Esophagus muscularis mucosa (tissue), 4 donors: Measurements from ENCODE around the gene UHRF1.
"Not testable (repeated sequence)": the region's sequence is repeated elsewhere in the genome, so short reads cannot be mapped to it uniquely, and the experiment has no call there.

Experiments
- EP300 ChIP-seq: sonication (generic); formaldehyde crosslinking; IDR thresholded peaks from one replicate; pipeline ENCODE4 v1.6.1; 2017; ENCODE audit warnings: antibody characterized with exemption
- POLR2A ChIP-seq: fragments of 450-650 bp; IDR thresholded peaks from one replicate; pipeline ENCODE4 v1.6.1; 2017; ENCODE audit warnings: antibody characterized with exemption, moderate library complexity, mild to moderate bottlenecking, low read depth
- POLR2AphosphoS5 ChIP-seq, 2 donors: sonication (generic); formaldehyde crosslinking; IDR thresholded peaks; one replicate each; pipeline ENCODE4 v1.6.1; 2017; ENCODE audit warnings: antibody characterized with exemption in 2 of 2
- TF ChIP-seq, protein P1 (sequence below), 3 experiments: fragments of 200-600 bp in 2 of 3; fragments of 450-650 bp in 1 of 3; sonication (generic) in 2 of 3; IDR thresholded peaks; one replicate each; pipeline ENCODE4 v1.5.1; 2017 to 2019; ENCODE audit warnings: antibody characterized with exemption in 3 of 3, mild to moderate bottlenecking in 2 of 3, moderate library complexity in 1 of 3

DNA sequence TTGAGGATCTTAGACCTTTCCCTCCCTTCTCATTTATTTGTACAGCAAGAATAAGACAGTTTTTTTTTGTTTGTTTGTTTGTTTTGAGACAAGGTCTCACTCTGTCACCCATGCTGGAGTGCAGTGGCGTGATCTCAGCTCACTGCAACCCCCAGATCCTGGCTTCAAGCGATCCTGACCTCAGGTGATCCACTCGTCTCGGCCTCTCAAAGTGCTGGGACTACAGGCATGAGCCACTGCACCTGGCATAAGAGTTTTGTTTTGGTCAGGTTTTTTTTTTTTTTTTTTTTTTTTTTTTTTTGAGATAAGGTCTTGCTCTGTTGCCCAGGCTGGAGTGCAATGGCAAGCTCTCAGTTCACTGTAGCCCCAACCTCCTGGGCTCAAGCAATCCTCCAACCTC is 29.2 kb downstream of the UHRF1 start:
- TF ChIP-seq POLR2A; POLR2AphosphoS5 (IDR thresholded peaks at IDR 0.05); EP300: not testable (repeated sequence)
- TF ChIP-seq, protein P1, sequence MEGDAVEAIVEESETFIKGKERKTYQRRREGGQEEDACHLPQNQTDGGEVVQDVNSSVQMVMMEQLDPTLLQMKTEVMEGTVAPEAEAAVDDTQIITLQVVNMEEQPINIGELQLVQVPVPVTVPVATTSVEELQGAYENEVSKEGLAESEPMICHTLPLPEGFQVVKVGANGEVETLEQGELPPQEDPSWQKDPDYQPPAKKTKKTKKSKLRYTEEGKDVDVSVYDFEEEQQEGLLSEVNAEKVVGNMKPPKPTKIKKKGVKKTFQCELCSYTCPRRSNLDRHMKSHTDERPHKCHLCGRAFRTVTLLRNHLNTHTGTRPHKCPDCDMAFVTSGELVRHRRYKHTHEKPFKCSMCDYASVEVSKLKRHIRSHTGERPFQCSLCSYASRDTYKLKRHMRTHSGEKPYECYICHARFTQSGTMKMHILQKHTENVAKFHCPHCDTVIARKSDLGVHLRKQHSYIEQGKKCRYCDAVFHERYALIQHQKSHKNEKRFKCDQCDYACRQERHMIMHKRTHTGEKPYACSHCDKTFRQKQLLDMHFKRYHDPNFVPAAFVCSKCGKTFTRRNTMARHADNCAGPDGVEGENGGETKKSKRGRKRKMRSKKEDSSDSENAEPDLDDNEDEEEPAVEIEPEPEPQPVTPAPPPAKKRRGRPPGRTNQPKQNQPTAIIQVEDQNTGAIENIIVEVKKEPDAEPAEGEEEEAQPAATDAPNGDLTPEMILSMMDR (IDR thresholded peaks at IDR 0.05), result not testable (repeated sequence)
